ENCODE results near the gene SRGAP1. TPM values are rescaled to one million over a fixed set of nuclear protein-coding genes. Genes with fewer than 3 reads are reported as not detected.

The SRGAP1 gene
- polyA plus RNA-seq, 3 donors from 2014 or later, result 0.02 TPM; not detected in 2

- no peak for DNase-seq
- Mint-ChIP-seq H3K9me3 (peaks cover 0 to 6% (median 0%) of the 10 kb centered on the region in 6 donors), H3K4me1 (no peaks in the 10 kb centered on the region), H3K27me3 (ENCODE audit: low read depth in 3 of 3) (peaks cover 0 to 2% (median 0%) of the 10 kb centered on the region in 3 donors), H3K36me3 (no peaks in the 10 kb centered on the region), H3K27ac (no peak overlapping the region), H3K4me3 (no peak overlapping the region)
Measured at GRCh38 chr12:64088431-64089349, 244.2 kb downstream of the SRGAP1 start.

DNA sequence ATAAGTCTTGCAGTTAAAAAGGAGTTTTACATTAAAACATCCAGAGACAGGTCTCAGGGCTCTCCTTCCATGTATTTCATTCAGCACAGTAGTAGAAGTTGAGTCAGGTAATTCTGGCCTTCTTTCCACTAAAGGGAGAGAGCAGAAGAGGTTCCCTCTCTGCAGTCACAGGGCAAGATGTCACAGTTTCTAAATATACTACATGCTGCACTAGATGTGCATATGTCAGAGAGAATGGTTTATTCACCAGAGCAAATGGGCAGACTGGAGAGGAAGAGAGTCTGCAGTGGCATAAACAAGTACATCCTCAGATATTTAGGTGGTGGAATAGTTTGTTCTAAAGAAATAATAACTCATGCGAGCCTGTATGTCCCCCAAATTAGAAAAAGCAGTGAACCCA, 245.5 kb downstream of the SRGAP1 start:
- Mint-ChIP-seq H3K36me3 (no peaks in the 10 kb centered on the region), H3K9me3 (peaks cover 0 to 6% (median 0%) of the 10 kb centered on the region in 6 donors)

DNA sequence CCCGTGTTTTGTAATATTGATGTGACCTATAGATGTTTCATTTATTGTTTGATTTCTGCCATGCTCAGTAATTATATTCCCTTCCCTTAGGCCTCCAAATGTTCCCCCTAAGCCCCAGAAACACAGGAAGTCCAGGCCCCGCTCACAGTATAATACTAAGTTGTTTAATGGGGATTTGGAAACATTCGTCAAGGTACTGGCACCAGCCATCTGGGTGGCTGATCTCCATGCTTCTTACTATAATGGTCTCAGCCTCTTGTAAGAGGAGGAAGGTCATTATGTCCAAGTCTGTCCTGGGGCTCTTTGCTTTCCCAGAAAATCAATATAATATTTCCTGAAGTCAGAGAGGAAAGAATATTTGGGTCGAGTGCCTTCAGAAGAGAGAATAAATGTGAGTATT, 246.7 kb downstream of the SRGAP1 start:
- peaks cover 0 to 6% (median 0%) of the 10 kb centered on the region in 6 donors for H3K9me3 Mint-ChIP-seq
- no peak for DNase-seq

More for the DNA sequence above, 245.5 kb downstream of the SRGAP1 start:
- no peak for DNase-seq
- no peaks in the 10 kb centered on the region for H3K4me1 Mint-ChIP-seq
- H3K27me3 Mint-ChIP-seq (ENCODE audit: low read depth in 3 of 3), result peaks cover 0 to 2% (median 0%) of the 10 kb centered on the region in 3 donors
- H3K4me3 Mint-ChIP-seq, result no peak overlapping the region
- H3K27ac Mint-ChIP-seq, result no peak overlapping the region

GRCh38 chr12:64092507-64093196, 248.2 kb downstream of the SRGAP1 start:
- Mint-ChIP-seq H3K27ac (no peak overlapping the region), H3K9me3 (peaks cover 0 to 6% (median 0%) of the 10 kb centered on the region in 6 donors), H3K27me3 (ENCODE audit: low read depth in 3 of 3) (peaks cover 0 to 2% (median 0%) of the 10 kb centered on the region in 3 donors), H3K4me3 (no peak overlapping the region), H3K36me3 (no peaks in the 10 kb centered on the region), H3K4me1 (no peaks in the 10 kb centered on the region)
- DNase-seq, result no peak

More for the DNA sequence above, 246.7 kb downstream of the SRGAP1 start:
- Mint-ChIP-seq H3K27ac (no peak overlapping the region), H3K36me3 (no peaks in the 10 kb centered on the region), H3K27me3 (ENCODE audit: low read depth in 3 of 3) (peaks cover 0 to 2% (median 0%) of the 10 kb centered on the region in 3 donors), H3K4me3 (no peak overlapping the region), H3K4me1 (no peaks in the 10 kb centered on the region)

DNA sequence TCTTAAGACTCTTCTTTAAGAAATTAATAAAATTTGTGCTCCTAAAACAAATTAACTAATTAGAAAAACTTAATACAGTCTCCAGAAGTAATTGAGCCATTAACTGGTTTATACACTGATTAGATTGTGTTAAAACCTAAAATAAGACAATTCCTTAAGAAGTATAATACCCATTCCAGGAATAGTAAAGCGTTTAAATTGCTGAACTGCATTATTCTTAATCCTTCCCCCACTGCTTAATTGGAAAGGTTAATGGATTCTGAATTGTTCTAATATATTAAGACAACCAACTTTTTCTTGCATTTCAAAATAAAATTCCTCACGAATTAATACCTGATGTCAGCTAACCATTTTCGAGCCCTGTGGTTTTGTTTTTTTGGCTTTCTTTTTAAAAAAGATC, 249.2 kb downstream of the SRGAP1 start:
- no peaks in the 10 kb centered on the region for H3K4me1 Mint-ChIP-seq
- no peak for DNase-seq

GRCh38 chr12:64097366-64098105, 253.0 kb downstream of the SRGAP1 start:
- no peaks in the 10 kb centered on the region for H3K4me1 Mint-ChIP-seq
- DNase-seq, result no peak
- H3K4me3 Mint-ChIP-seq, result no peak overlapping the region
- H3K27ac Mint-ChIP-seq, result no peak overlapping the region
- peaks cover 0 to 5% (median 4%) of the 10 kb centered on the region in 3 donors for H3K27me3 Mint-ChIP-seq (ENCODE audit: low read depth in 3 of 3)
- peaks cover 0 to 3% (median 0%) of the 10 kb centered on the region in 6 donors for H3K9me3 Mint-ChIP-seq
- no peaks in the 10 kb centered on the region for H3K36me3 Mint-ChIP-seq

More for the DNA sequence above, 249.2 kb downstream of the SRGAP1 start:
- Mint-ChIP-seq H3K9me3 (peaks cover 0 to 7% (median 0%) of the 10 kb centered on the region in 6 donors), H3K36me3 (no peaks in the 10 kb centered on the region), H3K4me3 (no peak overlapping the region), H3K27ac (no peak overlapping the region), H3K27me3 (ENCODE audit: low read depth in 3 of 3) (peaks cover 0 to 2% (median 1%) of the 10 kb centered on the region in 3 donors)

- Mint-ChIP-seq H3K27me3 (ENCODE audit: low read depth in 3 of 3) (peaks cover 0 to 5% (median 4%) of the 10 kb centered on the region in 3 donors), H3K4me3 (no peak overlapping the region), H3K9me3 (peaks cover 0 to 3% (median 0%) of the 10 kb centered on the region in 6 donors), H3K36me3 (no peaks in the 10 kb centered on the region), H3K27ac (no peak overlapping the region), H3K4me1 (no peaks in the 10 kb centered on the region)
- no peak for DNase-seq
Measured at GRCh38 chr12:64098709-64099354, 254.3 kb downstream of the SRGAP1 start.

DNA sequence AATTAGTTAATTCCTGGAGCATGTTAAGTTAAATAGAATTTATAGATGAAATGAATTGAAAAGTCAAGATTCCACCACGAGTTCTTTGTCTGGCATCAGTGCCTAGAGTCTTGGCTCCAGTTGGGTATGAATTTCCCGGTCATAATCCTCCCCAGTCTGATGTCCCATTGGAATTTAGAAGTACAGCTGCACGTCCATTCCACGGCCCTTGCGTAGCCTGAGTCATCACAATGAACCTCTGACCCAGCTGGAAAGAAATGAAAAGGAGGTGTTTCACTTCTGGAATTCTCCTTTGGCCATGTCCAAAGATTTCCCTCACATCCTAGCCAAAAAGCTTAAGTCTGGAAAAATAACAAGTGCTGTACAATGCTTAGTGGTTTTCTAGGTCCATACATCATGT, 254.9 kb downstream of the SRGAP1 start:
- Mint-ChIP-seq H3K4me1 (no peaks in the 10 kb centered on the region), H3K4me3 (no peak overlapping the region), H3K27ac (no peak overlapping the region), H3K27me3 (ENCODE audit: low read depth in 3 of 3) (peaks cover 0 to 5% (median 4%) of the 10 kb centered on the region in 3 donors), H3K36me3 (no peaks in the 10 kb centered on the region), H3K9me3 (peaks cover 0 to 3% (median 0%) of the 10 kb centered on the region in 6 donors)
- no peak for DNase-seq

DNA sequence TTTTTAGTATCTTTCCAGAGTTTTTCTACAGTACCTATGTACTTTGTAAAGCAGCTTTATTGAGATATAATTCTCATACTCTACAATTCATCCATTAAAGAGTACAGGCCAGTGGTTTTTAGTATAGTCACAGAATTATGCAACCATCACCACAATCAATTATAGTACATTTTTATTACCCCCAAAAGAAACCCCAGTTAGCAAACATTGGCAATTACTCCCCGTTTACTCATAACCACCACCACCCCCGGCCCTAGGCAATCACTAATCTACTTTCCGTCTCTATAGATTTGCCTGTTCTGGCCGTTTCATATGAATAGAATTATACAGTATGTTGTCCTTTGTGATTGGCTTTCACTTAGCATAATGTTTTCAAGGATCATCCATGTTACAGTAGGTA, 257.8 kb downstream of the SRGAP1 start:
- no peak overlapping the region for H3K27ac Mint-ChIP-seq
- peaks cover 0 to 8% (median 4%) of the 10 kb centered on the region in 3 donors for H3K27me3 Mint-ChIP-seq (ENCODE audit: low read depth in 3 of 3)
- no peaks in the 10 kb centered on the region for H3K36me3 Mint-ChIP-seq
- no peak for DNase-seq
- no peak overlapping the region for H3K4me3 Mint-ChIP-seq
- H3K4me1 Mint-ChIP-seq, result no peaks in the 10 kb centered on the region
- peaks cover 0 to 3% (median 0%) of the 10 kb centered on the region in 6 donors for H3K9me3 Mint-ChIP-seq

- DNase-seq, result no peak
- Mint-ChIP-seq H3K4me1 (no peaks in the 10 kb centered on the region), H3K4me3 (no peak overlapping the region), H3K9me3 (peaks cover 0 to 3% (median 0%) of the 10 kb centered on the region in 6 donors), H3K36me3 (no peaks in the 10 kb centered on the region), H3K27me3 (ENCODE audit: low read depth in 3 of 3) (peaks cover 0 to 8% (median 5%) of the 10 kb centered on the region in 3 donors), H3K27ac (no peak overlapping the region)
Measured at GRCh38 chr12:64103825-64104740, 259.6 kb downstream of the SRGAP1 start.

- no peak for DNase-seq
- H3K4me1 Mint-ChIP-seq, result no peaks in the 10 kb centered on the region
- H3K36me3 Mint-ChIP-seq, result no peaks in the 10 kb centered on the region
- H3K4me3 Mint-ChIP-seq, result no peak overlapping the region
- peaks cover 0 to 5% (median 3%) of the 10 kb centered on the region in 3 donors for H3K27me3 Mint-ChIP-seq (ENCODE audit: low read depth in 3 of 3)
- H3K9me3 Mint-ChIP-seq, result peaks cover 0 to 3% (median 0%) of the 10 kb centered on the region in 6 donors
- no peak overlapping the region for H3K27ac Mint-ChIP-seq
Measured at GRCh38 chr12:64105026-64105425, 260.5 kb downstream of the SRGAP1 start.

- no peak overlapping the region for H3K4me3 Mint-ChIP-seq
- H3K4me1 Mint-ChIP-seq, result no peaks in the 10 kb centered on the region
- no peak for DNase-seq
- peaks cover 0 to 3% (median 2%) of the 10 kb centered on the region in 3 donors for H3K27me3 Mint-ChIP-seq (ENCODE audit: low read depth in 3 of 3)
- H3K27ac Mint-ChIP-seq, result no peak overlapping the region
- peaks cover 0 to 3% (median 0%) of the 10 kb centered on the region in 6 donors for H3K9me3 Mint-ChIP-seq
- H3K36me3 Mint-ChIP-seq, result no peaks in the 10 kb centered on the region
Measured at GRCh38 chr12:64107776-64108175, 263.3 kb downstream of the SRGAP1 start.

All from immature natural killer cell (primary cell).